ENCODE data around the gene SMG6.

DNA sequence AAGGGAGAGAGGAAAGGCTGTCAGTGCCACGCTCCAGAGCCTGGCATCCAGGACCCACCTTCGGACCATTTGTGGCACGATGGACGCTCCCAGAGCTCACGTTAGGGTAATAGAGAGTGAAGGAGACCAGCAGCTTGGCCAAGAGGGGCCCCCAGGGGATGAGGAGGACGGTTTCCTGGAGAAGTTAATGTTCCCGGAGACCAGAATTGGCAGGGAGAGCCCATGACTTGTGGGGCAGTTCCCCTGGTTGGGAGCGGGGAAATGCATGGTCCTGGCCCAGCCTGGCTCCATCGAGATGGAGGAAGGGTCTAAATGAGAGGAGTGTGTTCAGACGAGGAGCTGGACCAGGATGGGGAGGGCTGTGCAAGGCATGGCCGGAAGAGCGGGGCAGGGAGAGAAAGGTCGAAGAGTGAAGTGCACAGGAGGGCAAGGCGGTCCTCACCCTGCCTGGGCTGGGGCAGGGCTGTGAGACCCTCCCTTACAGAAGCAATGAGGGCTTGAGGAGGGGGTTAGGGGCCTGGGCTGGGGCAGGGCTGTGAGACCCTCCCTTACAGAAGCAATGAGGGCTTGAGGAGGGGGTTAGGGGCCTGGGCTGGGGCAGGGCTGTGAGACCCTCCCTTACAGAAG, 251.5 kb downstream of the SMG6 start:
- TF ChIP-seq CTCF (IDR thresholded peaks at IDR 0.05) (no peak), MAX (CRISPR knock-in tag; IDR thresholded peaks at IDR 0.05) (no peak), JUN (CRISPR knock-in tag; IDR thresholded peaks at IDR 0.05) (no peak), ZNF263 (CRISPR knock-in tag; IDR thresholded peaks at IDR 0.05; ENCODE audit: low read depth) (no peak), SOX15 (CRISPR knock-in tag; IDR thresholded peaks at IDR 0.05) (no peak)
- TF ChIP-seq, protein P1, sequence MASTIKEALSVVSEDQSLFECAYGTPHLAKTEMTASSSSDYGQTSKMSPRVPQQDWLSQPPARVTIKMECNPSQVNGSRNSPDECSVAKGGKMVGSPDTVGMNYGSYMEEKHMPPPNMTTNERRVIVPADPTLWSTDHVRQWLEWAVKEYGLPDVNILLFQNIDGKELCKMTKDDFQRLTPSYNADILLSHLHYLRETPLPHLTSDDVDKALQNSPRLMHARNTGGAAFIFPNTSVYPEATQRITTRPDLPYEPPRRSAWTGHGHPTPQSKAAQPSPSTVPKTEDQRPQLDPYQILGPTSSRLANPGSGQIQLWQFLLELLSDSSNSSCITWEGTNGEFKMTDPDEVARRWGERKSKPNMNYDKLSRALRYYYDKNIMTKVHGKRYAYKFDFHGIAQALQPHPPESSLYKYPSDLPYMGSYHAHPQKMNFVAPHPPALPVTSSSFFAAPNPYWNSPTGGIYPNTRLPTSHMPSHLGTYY (CRISPR knock-in tag; IDR thresholded peaks at IDR 0.05), result no peak
- TF ChIP-seq, protein P2, sequence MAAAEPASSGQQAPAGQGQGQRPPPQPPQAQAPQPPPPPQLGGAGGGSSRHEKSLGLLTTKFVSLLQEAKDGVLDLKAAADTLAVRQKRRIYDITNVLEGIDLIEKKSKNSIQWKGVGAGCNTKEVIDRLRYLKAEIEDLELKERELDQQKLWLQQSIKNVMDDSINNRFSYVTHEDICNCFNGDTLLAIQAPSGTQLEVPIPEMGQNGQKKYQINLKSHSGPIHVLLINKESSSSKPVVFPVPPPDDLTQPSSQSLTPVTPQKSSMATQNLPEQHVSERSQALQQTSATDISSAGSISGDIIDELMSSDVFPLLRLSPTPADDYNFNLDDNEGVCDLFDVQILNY (CRISPR knock-in tag; IDR thresholded peaks at IDR 0.05), result no peak

Measured in WTC11 (cell line).